Astrocyte of the cerebellum (primary cell): ENCODE data around the gene CAPZA1.
"Not testable (repeated sequence)": the region's sequence is repeated elsewhere in the genome, so short reads cannot be mapped to it uniquely, and the experiment has no call there.

Experiments used
- DNase-seq: peaks from one replicate; pipeline ENCODE4 v3.0.0-alpha.2; 2011; ENCODE audit warnings: low read depth
- H3K4me3 ChIP-seq: 2 replicates; pipeline ENCODE4 v1.5.1; 2011; ENCODE audit warnings: mild to moderate bottlenecking, low read depth, low read length, moderate library complexity
- CTCF ChIP-seq: IDR thresholded peaks from 2 replicates; pipeline ENCODE4 v1.5.1; 2012; ENCODE audit warnings: low read length, low read depth, moderate library complexity, mild to moderate bottlenecking; ENCODE audit errors: missing control alignments
- in situ Hi-C: cut with HindIII; loops from 2 replicates; pipeline ENCODE4 v1.10.0; 2017; ENCODE audit warnings: low sequenced_read_pairs

CAPZA1 gene

GRCh38 chr1:112614460-112615065 lies 5.1 kb upstream of the CAPZA1 start:
- DNase-seq = peak; percentile 48
- TF ChIP-seq CTCF = peak; percentile 76
- in situ Hi-C loops = loop anchor here (5.0 kb wide), 1 partner anchor 232 kb away; no protein-coding TSS in a partner anchor
- no peak overlapping the region for H3K4me3 ChIP-seq

DNA sequence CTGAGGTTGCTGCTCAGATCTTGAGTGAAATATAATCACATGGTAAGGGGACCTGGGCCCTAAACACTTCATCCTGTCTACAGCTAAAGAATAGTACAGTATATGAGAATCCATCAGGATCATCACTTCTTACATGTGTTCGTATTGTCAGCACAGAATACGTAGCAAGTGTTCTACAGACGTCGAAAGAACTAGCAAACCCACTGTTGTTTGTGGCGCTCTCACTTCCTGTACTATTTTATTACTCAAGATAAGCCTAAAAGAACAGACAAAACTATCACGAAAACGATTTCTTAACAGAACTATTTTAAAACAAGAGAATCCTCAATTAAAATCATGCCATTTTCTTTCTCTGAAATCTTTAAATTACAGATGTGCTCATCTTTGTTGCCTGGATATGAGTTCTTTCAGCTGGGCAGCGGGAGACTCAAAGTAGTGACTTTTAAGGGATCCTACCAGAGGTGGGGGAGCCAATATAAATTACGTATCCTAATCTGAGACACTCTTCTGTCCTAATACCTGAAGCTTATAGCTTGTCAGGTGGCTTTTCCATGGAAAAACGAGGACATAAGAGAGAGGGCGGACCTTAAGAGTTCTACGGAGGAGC lies 1.4 kb upstream of the CAPZA1 start:
- DNase-seq = no peak
- peak overlapping the region; percentile 93 for H3K4me3 ChIP-seq
- TF ChIP-seq CTCF = no peak
- in situ Hi-C loops = no loop called here

- TF ChIP-seq CTCF = no peak
- H3K4me3 ChIP-seq = peak within 1 kb of the TSS; percentile 93
- in situ Hi-C loops = no loop called here
- peak; percentile 27 for DNase-seq
Measured at GRCh38 chr1:112618721-112619517, 713 bp upstream of the CAPZA1 start, which contains the start of gene ST7L. Gene ST7L (minus strand): TSS chr1:112619141. CDS start chr1:112619113, 28 bp downstream.

DNA sequence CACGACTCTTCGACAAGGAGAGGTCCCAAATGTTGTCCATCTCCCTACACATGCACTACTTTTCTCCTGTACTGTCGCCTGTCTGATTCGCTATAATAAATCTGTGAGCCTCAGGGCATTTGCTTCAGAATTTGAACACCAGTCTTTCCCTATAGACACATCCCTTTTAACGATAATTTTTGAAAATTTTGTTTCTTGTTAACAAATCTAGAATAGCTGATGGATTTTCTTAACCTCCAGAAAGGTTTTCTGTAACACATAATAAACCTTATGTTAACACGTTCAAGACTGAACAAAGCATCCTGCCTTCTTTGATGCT lies 704 bp downstream of the CAPZA1 start:
- no peak for DNase-seq
- H3K4me3 ChIP-seq = peak overlapping the region; percentile 93
- in situ Hi-C loops = no loop called here
- TF ChIP-seq CTCF = no peak

- H3K4me3 ChIP-seq, in situ Hi-C loops, DNase-seq: not testable (repeated sequence)
Measured at GRCh38 chr1:112624493-112624892, 4.9 kb downstream of the CAPZA1 start.

- in situ Hi-C loops = no loop called here
Measured at GRCh38 chr1:112625696-112626095, 6.1 kb downstream of the CAPZA1 start.

More at GRCh38 chr1:112625696-112626095, 6.1 kb downstream of the CAPZA1 start:
- no peak for DNase-seq
- H3K4me3 ChIP-seq = no peak overlapping the region
- TF ChIP-seq CTCF = no peak
